H9 (cell line): Measurements from ENCODE around the gene MEGF10. TPM values are rescaled to one million over a fixed set of nuclear protein-coding genes. Genes with fewer than 3 reads are reported as not detected.

Experiments
- DNase-seq: peaks from one replicate; pipeline ENCODE4 v3.0.0-alpha.2; 2017
- H2AFZ ChIP-seq: one replicate; pipeline ENCODE4 v1.6.1; 2013; ENCODE audit warnings: mild to moderate bottlenecking, low read length, control low read depth, moderate library complexity
- H2AK5ac ChIP-seq: 2 replicates; pipeline ENCODE4 v1.6.1; 2013; ENCODE audit warnings: low read length, control low read depth, mixed read lengths; ENCODE audit not compliant: insufficient read length
- H2BK120ac ChIP-seq: one replicate; pipeline ENCODE4 v1.6.1; 2013; ENCODE audit warnings: low read depth, mild to moderate bottlenecking, low read length, control low read depth, inconsistent platforms; ENCODE audit not compliant: poor library complexity, severe bottlenecking
- H2BK12ac ChIP-seq: 2 replicates; pipeline ENCODE4 v1.6.1; 2013; ENCODE audit warnings: low read length, control low read depth, mixed read lengths, low read depth; ENCODE audit not compliant: insufficient read length
- H2BK15ac ChIP-seq: 2 replicates; pipeline ENCODE4 v1.6.1; 2013; ENCODE audit warnings: low read depth, low read length, control low read depth
- H2BK20ac ChIP-seq: one replicate; pipeline ENCODE4 v1.6.1; 2013; ENCODE audit warnings: low read depth, mild to moderate bottlenecking, low read length, control low read depth, inconsistent platforms; ENCODE audit not compliant: poor library complexity, severe bottlenecking
- H2BK5ac ChIP-seq: 2 replicates; pipeline ENCODE4 v1.6.1; 2013; ENCODE audit warnings: low read length, control low read depth, mixed read lengths; ENCODE audit not compliant: insufficient read length
- H3K14ac ChIP-seq: 2 replicates; pipeline ENCODE4 v1.6.1; 2013; ENCODE audit warnings: low read length, control low read depth; ENCODE audit not compliant: insufficient read depth
- H3K18ac ChIP-seq: 2 replicates; pipeline ENCODE4 v1.6.1; 2013; ENCODE audit warnings: low read depth, mild to moderate bottlenecking, mixed read lengths, low read length, control low read depth; ENCODE audit not compliant: insufficient read length
- H3K23ac ChIP-seq: 2 replicates; pipeline ENCODE4 v1.6.1; 2013; ENCODE audit warnings: low read length, control low read depth, mixed read lengths, low read depth; ENCODE audit not compliant: insufficient read length
- H3K23me2 ChIP-seq: 2 replicates; pipeline ENCODE4 v1.6.1; 2013; ENCODE audit warnings: low read depth, mild to moderate bottlenecking, mixed read lengths, low read length, control low read depth; ENCODE audit not compliant: insufficient read length, poor library complexity, severe bottlenecking
- H3K27ac ChIP-seq: 2 replicates; pipeline ENCODE4 v1.5.1; 2013; ENCODE audit warnings: low read length, control low read depth, mixed read lengths, low read depth; ENCODE audit not compliant: insufficient read length
- H3K27me3 ChIP-seq: 2 replicates; pipeline ENCODE4 v1.6.1; 2013; ENCODE audit warnings: low read length, control low read depth, inconsistent platforms; ENCODE audit not compliant: insufficient read depth
- H3K4ac ChIP-seq: 2 replicates; pipeline ENCODE4 v1.6.1; 2013; ENCODE audit warnings: low read depth, mild to moderate bottlenecking, control low read depth, inconsistent platforms, low read length, moderate library complexity
- H3K4me1 ChIP-seq: 2 replicates; pipeline ENCODE4 v1.6.1; 2013; ENCODE audit warnings: low read length, control low read depth, inconsistent platforms; ENCODE audit not compliant: insufficient read depth
- H3K4me2 ChIP-seq: 2 replicates; pipeline ENCODE4 v1.6.1; 2013; ENCODE audit warnings: low read length, control low read depth, mixed read lengths; ENCODE audit not compliant: insufficient read length, insufficient read depth
- H3K56ac ChIP-seq: 2 replicates; pipeline ENCODE4 v1.6.1; 2013; ENCODE audit warnings: low read depth, mild to moderate bottlenecking, mixed read lengths, low read length, control low read depth; ENCODE audit not compliant: insufficient read length
- H3K79me1 ChIP-seq: 2 replicates; pipeline ENCODE4 v1.6.1; 2013; ENCODE audit warnings: low read depth, mild to moderate bottlenecking, moderate library complexity, low read length, control low read depth, inconsistent platforms; ENCODE audit not compliant: insufficient read depth, poor library complexity, severe bottlenecking
- H3K79me2 ChIP-seq: 2 replicates; pipeline ENCODE4 v1.6.1; 2013; ENCODE audit warnings: low read length, control low read depth, inconsistent platforms; ENCODE audit not compliant: insufficient read depth
- H3K9ac ChIP-seq: 2 replicates; pipeline ENCODE4 v1.6.1; 2013; ENCODE audit warnings: low read length, control low read depth, mixed read lengths; ENCODE audit not compliant: insufficient read length; ENCODE audit errors: extremely low read depth
- H3K9me3 ChIP-seq: one replicate; pipeline ENCODE4 v1.6.1; 2013; ENCODE audit warnings: low read depth, low read length, inconsistent platforms; ENCODE audit not compliant: control insufficient read depth
- H3T11ph ChIP-seq: one replicate; pipeline ENCODE4 v1.6.1; 2013; ENCODE audit warnings: mild to moderate bottlenecking, low read length, control low read depth, inconsistent platforms
- H4K20me1 ChIP-seq: one replicate; pipeline ENCODE4 v1.6.1; 2013; ENCODE audit not compliant: control insufficient read depth, insufficient read length, insufficient read depth
- H4K5ac ChIP-seq: 2 replicates; pipeline ENCODE4 v1.6.1; 2013; ENCODE audit warnings: low read depth, mild to moderate bottlenecking, mixed read lengths, low read length, control low read depth; ENCODE audit not compliant: insufficient read length
- H4K8ac ChIP-seq: replicated peaks from 2 replicates; pipeline ENCODE4 v1.6.1; 2013; ENCODE audit warnings: low read length, control low read depth, mixed read lengths, low read depth; ENCODE audit not compliant: insufficient read length
- H4K91ac ChIP-seq: 2 replicates; pipeline ENCODE4 v1.6.1; 2013; ENCODE audit warnings: low read depth, mild to moderate bottlenecking, moderate library complexity, mixed read lengths, low read length, control low read depth; ENCODE audit not compliant: insufficient read length
- H3K27ac Mint-ChIP-seq, 3 experiments: 2 replicates in 2 of 3; 3 replicates in 1 of 3; pipeline ENCODE4 v1.8.0; 2020 to 2021; ENCODE audit warnings: mixed read lengths in 3 of 3, mild to moderate bottlenecking in 1 of 3, moderate library complexity in 1 of 3
- H3K27me3 Mint-ChIP-seq: 2 replicates; pipeline ENCODE4 v1.8.0; 2021; ENCODE audit warnings: low read depth, mild to moderate bottlenecking, moderate library complexity, mixed read lengths
- H3K36me3 Mint-ChIP-seq, 3 experiments: 2 replicates in 2 of 3; 3 replicates in 1 of 3; pipeline ENCODE4 v1.8.0; 2020 to 2021; ENCODE audit warnings: low read depth in 3 of 3, mixed read lengths in 3 of 3; ENCODE audit not compliant: insufficient read depth in 1 of 3
- H3K4me1 Mint-ChIP-seq, 2 experiments: 2 replicates each; pipeline ENCODE4 v1.8.0; 2020; ENCODE audit warnings: mixed read lengths in 2 of 2
- H3K4me3 Mint-ChIP-seq, 2 experiments: 2 replicates in 1 of 2; 3 replicates in 1 of 2; pipeline ENCODE4 v1.8.0; 2020 to 2021; ENCODE audit warnings: mild to moderate bottlenecking in 2 of 2, mixed read lengths in 2 of 2, moderate library complexity in 1 of 2
- H3K9me3 Mint-ChIP-seq, 2 experiments: 2 replicates in 1 of 2; 3 replicates in 1 of 2; pipeline ENCODE4 v1.8.0; 2020; ENCODE audit warnings: mild to moderate bottlenecking in 2 of 2, mixed read lengths in 2 of 2, moderate library complexity in 1 of 2
- CTCF ChIP-seq: fragments of 200-600 bp; sonication (generic); conservative IDR thresholded peaks from 3 replicates; pipeline ENCODE4 v1.8.0; 2021; ENCODE audit warnings: antibody characterized with exemption, mild to moderate bottlenecking
- WGBS: extraction: QIAGEN DNeasy Blood & Tissue Kit; methylation state at CpG from one replicate; pipeline ENCODE4 v1.1.7; 2013; ENCODE audit warnings: missing lambda C conversion rate, low lambda C conversion rate, mixed read lengths; ENCODE audit not compliant: insufficient read length; ENCODE audit errors: extremely low coverage; 5-methylcytosine and 5-hydroxymethylcytosine counted together
- total RNA-seq: library from RNA; stranded (reverse); gene quantifications from 2 replicates; pipeline ENCODE4 v1.2.1, GENCODE V29; 2021

MEGF10 gene
- total RNA-seq, 1 experiment from 2014 or later = 36.5 TPM

GRCh38 chr5:127418974-127419682 is 128.5 kb downstream of the MEGF10 start:
- no peak overlapping the region for H3K27ac Mint-ChIP-seq

More at GRCh38 chr5:127418974-127419682, 128.5 kb downstream of the MEGF10 start:
- Histone ChIP-seq H3K27me3 (no peaks in the 10 kb centered on the region), H3K9ac (no peak overlapping the region), H2BK20ac (no peak overlapping the region), H3K14ac (no peak overlapping the region), H3K79me2 (no peaks in the 10 kb centered on the region), H4K8ac (no peak overlapping the region), H3K9me3 (no peaks in the 10 kb centered on the region), H4K91ac (no peak overlapping the region), H3K4me1 (no peaks in the 10 kb centered on the region), H3K27ac (no peak overlapping the region), H3K79me1 (no peaks in the 10 kb centered on the region), H2BK15ac (no peak overlapping the region), H2AK5ac (no peak overlapping the region), H3T11ph (no peak overlapping the region), H4K5ac (no peak overlapping the region), H2BK120ac (no peak overlapping the region), H3K4ac (no peak overlapping the region), H3K18ac (no peak overlapping the region), H2AFZ (no peak overlapping the region), H4K20me1 (no peaks in the 10 kb centered on the region), H3K23ac (no peak overlapping the region), H3K23me2 (no peaks in the 10 kb centered on the region), H3K56ac (no peak overlapping the region), H2BK12ac (no peak overlapping the region), H3K4me2 (no peak overlapping the region), H2BK5ac (no peak overlapping the region)
- H3K9me3 Mint-ChIP-seq = no peaks in the 10 kb centered on the region
- no peaks in the 10 kb centered on the region for H3K27me3 Mint-ChIP-seq
- peaks cover 0 to 3% of the 10 kb centered on the region in 2 experiments; a peak in 1 of 4 replicates for H3K4me1 Mint-ChIP-seq
- no CpG with 5 or more reads among the region's 7 CpGs for WGBS
- peaks cover 4 to 21% (median 14%) of the 10 kb centered on the region in 3 experiments for H3K36me3 Mint-ChIP-seq
- DNase-seq = no peak
- H3K4me3 Mint-ChIP-seq = no peak overlapping the region
- peak; percentile 19; the same call in 1 of the 3 replicates for TF ChIP-seq CTCF
